Progenitor cell of endocrine pancreas (in vitro differentiated cells): ENCODE results near the gene GREM1. TPM values are rescaled to one million over a fixed set of nuclear protein-coding genes. Genes with fewer than 3 reads are reported as not detected.

Experiments
- DNase-seq: peaks from one replicate; pipeline ENCODE4 v3.0.0; 2021; ENCODE audit warnings: low spot score; ENCODE audit not compliant: unreplicated experiment
- H3K27ac Mint-ChIP-seq: 2 replicates; pipeline ENCODE4 v1.8.0; 2021; ENCODE audit warnings: mild to moderate bottlenecking, moderate library complexity, mixed read lengths
- H3K27me3 Mint-ChIP-seq: 2 replicates; pipeline ENCODE4 v1.8.0; 2021; ENCODE audit warnings: mixed read lengths
- H3K36me3 Mint-ChIP-seq: 2 replicates; pipeline ENCODE4 v1.8.0; 2022; ENCODE audit warnings: mixed read lengths; ENCODE audit not compliant: insufficient read depth
- H3K4me1 Mint-ChIP-seq: 2 replicates; pipeline ENCODE4 v1.8.0; 2021; ENCODE audit warnings: low read depth, mixed read lengths
- H3K4me3 Mint-ChIP-seq: 2 replicates; pipeline ENCODE4 v1.8.0; 2021; ENCODE audit warnings: low read depth, mild to moderate bottlenecking, moderate library complexity, mixed read lengths
- H3K9me3 Mint-ChIP-seq: 2 replicates; pipeline ENCODE4 v1.8.0; 2021; ENCODE audit warnings: low read depth, mixed read lengths
- total RNA-seq: library from RNA; stranded (reverse); gene quantifications from 2 replicates; pipeline ENCODE4 v1.2.1, GENCODE V29; 2021
- TF ChIP-seq, protein P1 (sequence below): fragments of 200-600 bp; sonication (generic); IDR thresholded peaks from one replicate; pipeline ENCODE4 v1.5.0; 2021; ENCODE audit warnings: antibody characterized with exemption, mild to moderate bottlenecking; ENCODE audit not compliant: unreplicated experiment

Gene GREM1
- total RNA-seq, 1 donor from 2014 or later: 0.17 TPM

DNA sequence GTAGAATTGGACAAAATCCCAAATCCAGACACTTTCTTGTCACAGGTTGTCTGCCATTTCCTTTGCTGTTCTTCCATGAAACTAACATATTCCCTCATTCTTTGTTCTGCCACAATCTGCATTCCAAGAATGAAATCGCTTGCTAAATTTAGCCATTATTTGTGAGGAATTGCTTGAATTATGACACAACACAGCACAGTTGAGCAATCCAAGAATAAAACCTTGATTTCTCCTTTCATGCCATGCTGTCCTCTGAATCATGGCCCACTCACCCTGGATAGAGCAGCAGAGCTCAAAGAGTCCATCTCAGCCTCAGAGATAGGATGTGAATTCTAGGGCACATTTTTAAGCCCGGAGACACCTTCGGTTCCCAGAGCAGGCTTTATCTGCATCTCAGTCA, 35.2 kb upstream of the GREM1 start:
- no peak overlapping the region for H3K4me3 Mint-ChIP-seq
- H3K27ac Mint-ChIP-seq: no peak overlapping the region
- DNase-seq: no peak
- TF ChIP-seq, protein P1, sequence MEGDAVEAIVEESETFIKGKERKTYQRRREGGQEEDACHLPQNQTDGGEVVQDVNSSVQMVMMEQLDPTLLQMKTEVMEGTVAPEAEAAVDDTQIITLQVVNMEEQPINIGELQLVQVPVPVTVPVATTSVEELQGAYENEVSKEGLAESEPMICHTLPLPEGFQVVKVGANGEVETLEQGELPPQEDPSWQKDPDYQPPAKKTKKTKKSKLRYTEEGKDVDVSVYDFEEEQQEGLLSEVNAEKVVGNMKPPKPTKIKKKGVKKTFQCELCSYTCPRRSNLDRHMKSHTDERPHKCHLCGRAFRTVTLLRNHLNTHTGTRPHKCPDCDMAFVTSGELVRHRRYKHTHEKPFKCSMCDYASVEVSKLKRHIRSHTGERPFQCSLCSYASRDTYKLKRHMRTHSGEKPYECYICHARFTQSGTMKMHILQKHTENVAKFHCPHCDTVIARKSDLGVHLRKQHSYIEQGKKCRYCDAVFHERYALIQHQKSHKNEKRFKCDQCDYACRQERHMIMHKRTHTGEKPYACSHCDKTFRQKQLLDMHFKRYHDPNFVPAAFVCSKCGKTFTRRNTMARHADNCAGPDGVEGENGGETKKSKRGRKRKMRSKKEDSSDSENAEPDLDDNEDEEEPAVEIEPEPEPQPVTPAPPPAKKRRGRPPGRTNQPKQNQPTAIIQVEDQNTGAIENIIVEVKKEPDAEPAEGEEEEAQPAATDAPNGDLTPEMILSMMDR: no peak
- H3K36me3 Mint-ChIP-seq: peaks cover 3% of the 10 kb centered on the region
- peaks cover 4% of the 10 kb centered on the region for H3K4me1 Mint-ChIP-seq
- no peaks in the 10 kb centered on the region for H3K27me3 Mint-ChIP-seq
- peaks cover 7% of the 10 kb centered on the region for H3K9me3 Mint-ChIP-seq

GRCh38 chr15:32682977-32683630, 34.7 kb upstream of the GREM1 start:
- H3K4me1 Mint-ChIP-seq: peaks cover 1% of the 10 kb centered on the region
- H3K27ac Mint-ChIP-seq: no peak overlapping the region
- peaks cover 3% of the 10 kb centered on the region for H3K36me3 Mint-ChIP-seq
- DNase-seq: no peak
- peaks cover 7% of the 10 kb centered on the region for H3K9me3 Mint-ChIP-seq
- H3K27me3 Mint-ChIP-seq: no peaks in the 10 kb centered on the region
- no peak overlapping the region for H3K4me3 Mint-ChIP-seq
- TF ChIP-seq, protein P1: no peak

GRCh38 chr15:32683906-32684584, 33.8 kb upstream of the GREM1 start:
- H3K36me3 Mint-ChIP-seq: peaks cover 3% of the 10 kb centered on the region
- no peaks in the 10 kb centered on the region for H3K27me3 Mint-ChIP-seq
- H3K4me3 Mint-ChIP-seq: no peak overlapping the region
- H3K9me3 Mint-ChIP-seq: peaks cover 7% of the 10 kb centered on the region
- peaks cover 1% of the 10 kb centered on the region for H3K4me1 Mint-ChIP-seq
- TF ChIP-seq, protein P1: no peak
- no peak for DNase-seq
- no peak overlapping the region for H3K27ac Mint-ChIP-seq

DNA sequence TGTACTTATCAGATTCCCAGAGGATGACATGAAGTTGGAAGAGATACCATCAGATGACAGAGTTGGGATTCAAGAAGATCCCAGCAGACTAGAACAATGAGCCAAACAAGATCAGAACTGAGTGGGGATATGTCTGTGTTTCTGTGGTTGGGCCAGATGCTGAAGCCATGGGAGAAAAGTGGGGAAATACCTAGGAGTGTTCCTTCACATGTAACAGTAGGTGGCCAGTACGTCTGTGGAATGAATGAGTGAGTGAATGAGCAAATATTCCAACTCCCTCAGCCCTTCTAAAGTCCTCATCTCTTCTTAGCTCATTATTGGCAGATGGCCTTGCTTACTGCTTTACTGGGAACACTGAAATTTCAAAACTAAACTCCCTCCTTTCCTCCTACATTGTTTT, 32.2 kb upstream of the GREM1 start:
- TF ChIP-seq, protein P1: no peak
- no peak for DNase-seq
- Mint-ChIP-seq H3K9me3 (peaks cover 7% of the 10 kb centered on the region), H3K4me3 (no peak overlapping the region), H3K27ac (no peak overlapping the region), H3K36me3 (peaks cover 3% of the 10 kb centered on the region), H3K27me3 (no peaks in the 10 kb centered on the region), H3K4me1 (peaks cover 1% of the 10 kb centered on the region)

DNA sequence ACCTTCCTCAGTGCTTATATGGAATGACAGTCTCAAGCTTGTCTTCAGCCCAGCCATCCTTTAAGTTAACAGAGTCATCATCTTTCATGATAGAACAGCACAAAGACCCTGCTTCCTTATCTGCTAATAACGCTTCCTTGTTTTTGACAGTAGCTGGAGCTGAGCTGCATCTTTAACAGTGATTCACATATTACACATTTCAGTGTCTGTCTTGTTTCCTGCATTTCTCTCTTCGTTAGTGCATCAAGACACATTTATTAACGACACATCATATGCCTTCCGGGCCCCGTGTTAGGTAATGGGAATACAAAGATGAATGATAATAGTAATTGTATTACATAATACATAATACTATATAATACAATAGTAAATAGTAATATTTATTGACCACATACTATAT, 30.2 kb upstream of the GREM1 start:
- no peak for DNase-seq
- Mint-ChIP-seq H3K4me3 (no peak overlapping the region), H3K36me3 (peaks cover 3% of the 10 kb centered on the region), H3K4me1 (peaks cover 1% of the 10 kb centered on the region), H3K27me3 (no peaks in the 10 kb centered on the region), H3K27ac (no peak overlapping the region), H3K9me3 (peaks cover 7% of the 10 kb centered on the region)
- TF ChIP-seq, protein P1: no peak
